NT2/D1 (cell line): ENCODE results near the gene LDHAL6B.

Experiments used
- YY1 ChIP-seq: IDR thresholded peaks from 2 replicates; pipeline ENCODE4 v1.6.1; 2011; ENCODE audit not compliant: insufficient read length, insufficient read depth
- ZNF274 ChIP-seq: IDR thresholded peaks from 2 replicates; pipeline ENCODE4 v1.6.1; 2011; ENCODE audit warnings: mild to moderate bottlenecking, low read depth, low read length

DNA sequence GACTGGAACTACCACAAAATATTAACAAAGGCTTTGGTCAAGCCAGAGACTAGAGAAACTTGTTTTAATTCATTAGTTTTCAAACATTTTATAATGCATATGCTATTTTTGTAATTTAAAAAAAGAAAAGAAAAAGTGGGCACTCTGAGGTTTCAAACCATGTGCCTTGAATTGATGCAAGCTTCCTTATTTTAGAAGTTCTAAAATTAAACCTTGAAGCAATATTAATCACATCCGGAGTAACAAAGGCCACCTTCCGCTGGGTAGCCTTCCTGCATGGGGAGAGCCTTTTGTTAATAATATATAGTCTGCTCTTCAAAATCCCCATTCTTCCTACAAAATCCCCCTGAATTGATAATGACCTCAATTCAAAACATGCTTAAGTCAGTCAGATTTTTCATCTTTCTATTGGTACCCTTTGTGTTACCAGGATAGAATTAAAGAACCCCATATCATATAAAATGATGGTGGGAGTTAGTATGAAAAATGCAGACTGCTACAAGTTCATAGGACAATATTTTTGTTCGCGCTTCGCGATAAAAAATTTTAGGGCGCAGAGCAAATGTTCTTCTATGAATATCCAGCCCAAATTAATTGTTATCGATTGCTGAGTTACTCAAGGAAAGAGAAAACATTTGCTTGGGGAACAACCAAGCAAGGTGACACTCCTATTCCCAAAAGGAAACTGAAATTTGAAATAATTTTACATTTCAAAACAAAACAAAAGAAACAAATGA, 30.6 kb downstream of the LDHAL6B start:
- no peak for TF ChIP-seq YY1
- no peak for TF ChIP-seq ZNF274
